ENCODE measurements around the gene TMEM63C.

DNA sequence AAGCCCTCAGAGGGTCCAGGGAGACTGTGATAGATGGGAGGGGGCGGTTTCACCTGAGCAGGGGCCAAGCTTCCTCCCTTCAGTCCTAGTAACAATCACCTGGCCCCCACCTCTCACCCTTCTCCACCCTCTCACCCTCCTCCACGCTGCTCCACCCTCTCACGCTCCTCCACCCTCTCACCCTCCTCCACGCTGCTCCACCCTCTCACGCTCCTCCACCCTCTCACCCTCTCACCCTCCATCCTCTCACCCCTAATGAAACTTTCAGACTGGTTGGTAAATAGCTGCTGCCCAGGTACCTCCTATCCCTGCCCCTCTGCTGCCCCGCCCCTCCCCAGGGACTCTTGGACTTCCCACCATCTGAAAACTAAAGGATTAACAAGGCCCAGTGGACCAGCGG is 55.2 kb downstream of the TMEM63C start:
- TF ChIP-seq TAF1 (IDR thresholded peaks at IDR 0.05; ENCODE audit: borderline replicate concordance, low read depth, low read length): no peak
- no peak for TF ChIP-seq POLR2A (IDR thresholded peaks at IDR 0.05; ENCODE audit: low read depth, low read length)
